Coronary artery (tissue), 2 donors: Measurements from ENCODE around the gene PTPRO.

ENCODE experiments used
- DNase-seq: peaks from one replicate; pipeline ENCODE4 v3.0.0-alpha.2; 2017; ENCODE audit warnings: low spot score
- H3K27ac ChIP-seq, 2 donors: fragments of 200-600 bp; sonication (generic); one replicate each; pipeline ENCODE4 v1.5.1; 2016 to 2019
- H3K4me3 ChIP-seq: fragments of 200-600 bp; sonication (generic); 2 replicates; pipeline ENCODE4 v1.5.1; 2016; ENCODE audit warnings: mild to moderate bottlenecking, moderate library complexity
- CTCF ChIP-seq: fragments of 200-600 bp; sonication (generic); IDR thresholded peaks from one replicate; pipeline ENCODE4 v1.5.1; 2019; ENCODE audit warnings: antibody characterized with exemption

The PTPRO gene

DNA sequence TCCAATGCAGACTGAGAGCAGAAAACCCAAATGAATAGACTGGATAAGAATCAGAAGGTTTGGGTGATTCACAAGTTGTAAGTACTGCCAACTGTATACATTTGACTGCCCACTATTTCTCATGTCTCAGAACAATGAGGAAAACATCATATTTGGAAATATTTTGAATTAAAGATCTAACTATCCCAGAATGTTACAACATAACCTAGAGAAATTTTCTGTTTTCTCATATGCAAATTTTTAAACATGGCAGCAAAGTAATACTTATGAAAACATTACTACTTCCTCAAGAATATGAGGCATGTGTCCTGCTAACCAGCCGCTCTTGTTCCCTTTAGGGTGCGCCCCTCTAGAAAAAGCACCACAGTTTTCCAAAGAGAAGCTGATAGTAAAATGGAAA, 179.9 kb downstream of the PTPRO start:
- DNase-seq = no peak
- Histone ChIP-seq H3K4me3 (no peak overlapping the region), H3K27ac (no peak overlapping the region)
- no peak for TF ChIP-seq CTCF

DNA sequence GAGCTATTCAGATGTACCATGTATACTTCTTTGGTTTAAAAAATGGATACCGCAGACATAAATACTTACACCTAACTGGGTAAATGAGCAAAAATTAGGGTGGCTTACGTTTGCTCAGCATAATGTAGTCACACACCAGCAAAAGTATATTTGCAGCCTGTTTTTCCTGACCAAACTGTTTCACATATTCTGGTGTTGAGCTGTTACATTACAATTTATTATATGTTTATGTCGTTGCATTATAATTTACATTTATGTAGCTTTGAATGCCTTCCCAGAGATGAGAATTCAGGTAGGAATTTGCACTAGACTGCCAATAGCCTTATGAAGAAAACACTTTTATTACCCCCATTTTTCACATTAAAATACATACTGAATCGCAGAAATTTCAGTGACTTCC, 183.3 kb downstream of the PTPRO start:
- DNase-seq = no peak
- Histone ChIP-seq H3K4me3 (no peak overlapping the region), H3K27ac (no peak overlapping the region)
- no peak for TF ChIP-seq CTCF

DNA sequence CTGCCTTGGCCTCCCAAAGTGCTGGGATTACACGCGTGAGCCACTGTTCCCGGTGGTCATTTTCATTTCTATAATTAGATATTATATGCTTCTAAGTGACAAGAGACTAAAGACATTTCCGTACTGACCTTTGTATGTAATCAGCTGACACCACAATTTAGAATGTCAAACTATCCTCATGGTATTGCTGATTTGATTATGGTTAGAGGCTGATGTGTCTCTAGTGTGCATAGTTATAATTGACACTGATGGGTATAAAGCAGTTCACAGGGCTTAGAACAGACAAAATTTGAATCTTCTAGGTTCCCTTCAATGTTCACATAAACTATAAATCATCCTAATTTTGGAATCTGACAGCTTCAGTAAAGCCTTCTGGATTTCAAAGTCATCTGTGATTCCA, 192.7 kb downstream of the PTPRO start:
- no peak for TF ChIP-seq CTCF

GRCh38 chr12:15520083-15520482, 197.8 kb downstream of the PTPRO start:
- no peak for TF ChIP-seq CTCF
- no peak overlapping the region for H3K4me3 ChIP-seq
- no peak overlapping the region for H3K27ac ChIP-seq
- DNase-seq = no peak

More for the DNA sequence above, 192.7 kb downstream of the PTPRO start:
- Histone ChIP-seq H3K4me3 (no peak overlapping the region), H3K27ac (no peak overlapping the region)
- DNase-seq = no peak

DNA sequence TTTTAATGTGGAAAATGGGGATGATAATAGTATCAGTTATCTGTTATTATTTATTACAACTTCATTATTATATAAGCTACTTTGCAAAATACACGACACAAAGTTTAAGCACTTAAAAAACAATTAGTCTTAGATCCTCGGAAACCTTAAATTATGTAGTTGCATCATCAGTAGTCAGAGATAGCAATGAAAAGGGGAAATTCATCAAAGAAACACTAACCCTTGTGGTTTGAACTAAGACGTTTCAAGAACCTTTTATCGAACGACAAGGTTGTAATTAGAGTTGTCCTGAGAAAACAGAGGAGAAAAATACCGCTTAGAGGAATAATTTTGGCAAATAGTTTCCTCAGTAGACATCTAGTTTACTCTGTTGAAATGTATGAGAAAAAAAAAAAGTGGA, 198.5 kb downstream of the PTPRO start:
- no peak for DNase-seq
- Histone ChIP-seq H3K27ac (no peak overlapping the region), H3K4me3 (no peak overlapping the region)
- TF ChIP-seq CTCF = no peak

- Histone ChIP-seq H3K4me3 (no peak overlapping the region), H3K27ac (no peak overlapping the region)
- no peak for DNase-seq
- no peak for TF ChIP-seq CTCF
These were observed 200.4 kb downstream of the PTPRO start for GRCh38 chr12:15522574-15523187.

- Histone ChIP-seq H3K4me3 (no peak overlapping the region), H3K27ac (no peak overlapping the region)
- no peak for TF ChIP-seq CTCF
- no peak for DNase-seq
These were observed 203.1 kb downstream of the PTPRO start for GRCh38 chr12:15525441-15525840.
